ENCODE measurements around the gene PDE11A. TPM values are rescaled to one million over a fixed set of nuclear protein-coding genes. Genes with fewer than 3 reads are reported as not detected.

PDE11A gene
- total and polyA plus RNA-seq, 2 experiments from 2014 or later, result 0.08 to 0.73 TPM

DNA sequence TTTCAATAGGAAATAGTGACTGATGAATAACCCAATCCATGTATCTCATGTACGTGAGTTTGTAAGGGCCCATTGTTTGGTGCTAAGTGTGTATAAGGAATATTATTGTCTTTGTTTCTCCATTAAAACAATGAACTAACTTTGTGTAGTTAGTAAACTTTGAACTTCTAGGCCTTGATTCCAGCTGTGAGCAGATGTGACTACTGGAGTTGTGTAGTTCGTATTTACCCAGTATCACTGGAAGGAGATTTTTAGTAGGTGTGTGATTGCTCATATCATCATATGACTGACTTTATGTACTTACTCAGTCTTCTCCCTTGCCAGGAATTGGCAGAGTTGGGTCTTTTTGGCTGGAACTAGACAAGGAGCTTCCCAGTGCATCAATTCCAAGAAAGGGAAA lies 452.6 kb downstream of the PDE11A start:
- Mint-ChIP-seq H3K4me1 (peaks cover 8% of the 10 kb centered on the region), H3K27ac (no peak overlapping the region), H3K36me3 (ENCODE audit: low read depth) (no peaks in the 10 kb centered on the region), H3K4me3 (no peak overlapping the region), H3K27me3 (ENCODE audit: insufficient read depth, low read depth, poor library complexity) (peaks cover 4% of the 10 kb centered on the region), H3K9me3 (no peaks in the 10 kb centered on the region)
- H3K4me2 ChIP-seq, result no peak overlapping the region
- 0 out of 2 replicates have a peak, but pooled peaks cover 6% of the 10 kb centered on the region for H3K4me1 ChIP-seq (ENCODE audit: insufficient read depth)
- TF ChIP-seq ZNF331 (CRISPR knock-in tag; IDR thresholded peaks at IDR 0.05; ENCODE audit: low read depth), result no peak
- no peak for TF ChIP-seq CREB1 (CRISPR knock-in tag; IDR thresholded peaks at IDR 0.05; ENCODE audit: low read depth)
- TF ChIP-seq, protein P1, sequence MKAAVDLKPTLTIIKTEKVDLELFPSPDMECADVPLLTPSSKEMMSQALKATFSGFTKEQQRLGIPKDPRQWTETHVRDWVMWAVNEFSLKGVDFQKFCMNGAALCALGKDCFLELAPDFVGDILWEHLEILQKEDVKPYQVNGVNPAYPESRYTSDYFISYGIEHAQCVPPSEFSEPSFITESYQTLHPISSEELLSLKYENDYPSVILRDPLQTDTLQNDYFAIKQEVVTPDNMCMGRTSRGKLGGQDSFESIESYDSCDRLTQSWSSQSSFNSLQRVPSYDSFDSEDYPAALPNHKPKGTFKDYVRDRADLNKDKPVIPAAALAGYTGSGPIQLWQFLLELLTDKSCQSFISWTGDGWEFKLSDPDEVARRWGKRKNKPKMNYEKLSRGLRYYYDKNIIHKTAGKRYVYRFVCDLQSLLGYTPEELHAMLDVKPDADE (IDR thresholded peaks at IDR 0.05), result no peak
- no peak for TF ChIP-seq JUNB (IDR thresholded peaks at IDR 0.05; ENCODE audit: unreplicated experiment)
- TF ChIP-seq EZH2 (IDR thresholded peaks at IDR 0.05; ENCODE audit: low read depth, unreplicated experiment), result no peak
- TF ChIP-seq, protein P2, sequence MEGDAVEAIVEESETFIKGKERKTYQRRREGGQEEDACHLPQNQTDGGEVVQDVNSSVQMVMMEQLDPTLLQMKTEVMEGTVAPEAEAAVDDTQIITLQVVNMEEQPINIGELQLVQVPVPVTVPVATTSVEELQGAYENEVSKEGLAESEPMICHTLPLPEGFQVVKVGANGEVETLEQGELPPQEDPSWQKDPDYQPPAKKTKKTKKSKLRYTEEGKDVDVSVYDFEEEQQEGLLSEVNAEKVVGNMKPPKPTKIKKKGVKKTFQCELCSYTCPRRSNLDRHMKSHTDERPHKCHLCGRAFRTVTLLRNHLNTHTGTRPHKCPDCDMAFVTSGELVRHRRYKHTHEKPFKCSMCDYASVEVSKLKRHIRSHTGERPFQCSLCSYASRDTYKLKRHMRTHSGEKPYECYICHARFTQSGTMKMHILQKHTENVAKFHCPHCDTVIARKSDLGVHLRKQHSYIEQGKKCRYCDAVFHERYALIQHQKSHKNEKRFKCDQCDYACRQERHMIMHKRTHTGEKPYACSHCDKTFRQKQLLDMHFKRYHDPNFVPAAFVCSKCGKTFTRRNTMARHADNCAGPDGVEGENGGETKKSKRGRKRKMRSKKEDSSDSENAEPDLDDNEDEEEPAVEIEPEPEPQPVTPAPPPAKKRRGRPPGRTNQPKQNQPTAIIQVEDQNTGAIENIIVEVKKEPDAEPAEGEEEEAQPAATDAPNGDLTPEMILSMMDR (conservative IDR thresholded peaks at IDR 0.05; ENCODE audit: low read depth in 2 of 2), result no peak
- TF ChIP-seq STAT1 (IDR thresholded peaks at IDR 0.05; ENCODE audit: unreplicated experiment), result no peak
- no peak for TF ChIP-seq EZH2phosphoT487 (IDR thresholded peaks at IDR 0.05; ENCODE audit: unreplicated experiment)
- TF ChIP-seq, protein P3, sequence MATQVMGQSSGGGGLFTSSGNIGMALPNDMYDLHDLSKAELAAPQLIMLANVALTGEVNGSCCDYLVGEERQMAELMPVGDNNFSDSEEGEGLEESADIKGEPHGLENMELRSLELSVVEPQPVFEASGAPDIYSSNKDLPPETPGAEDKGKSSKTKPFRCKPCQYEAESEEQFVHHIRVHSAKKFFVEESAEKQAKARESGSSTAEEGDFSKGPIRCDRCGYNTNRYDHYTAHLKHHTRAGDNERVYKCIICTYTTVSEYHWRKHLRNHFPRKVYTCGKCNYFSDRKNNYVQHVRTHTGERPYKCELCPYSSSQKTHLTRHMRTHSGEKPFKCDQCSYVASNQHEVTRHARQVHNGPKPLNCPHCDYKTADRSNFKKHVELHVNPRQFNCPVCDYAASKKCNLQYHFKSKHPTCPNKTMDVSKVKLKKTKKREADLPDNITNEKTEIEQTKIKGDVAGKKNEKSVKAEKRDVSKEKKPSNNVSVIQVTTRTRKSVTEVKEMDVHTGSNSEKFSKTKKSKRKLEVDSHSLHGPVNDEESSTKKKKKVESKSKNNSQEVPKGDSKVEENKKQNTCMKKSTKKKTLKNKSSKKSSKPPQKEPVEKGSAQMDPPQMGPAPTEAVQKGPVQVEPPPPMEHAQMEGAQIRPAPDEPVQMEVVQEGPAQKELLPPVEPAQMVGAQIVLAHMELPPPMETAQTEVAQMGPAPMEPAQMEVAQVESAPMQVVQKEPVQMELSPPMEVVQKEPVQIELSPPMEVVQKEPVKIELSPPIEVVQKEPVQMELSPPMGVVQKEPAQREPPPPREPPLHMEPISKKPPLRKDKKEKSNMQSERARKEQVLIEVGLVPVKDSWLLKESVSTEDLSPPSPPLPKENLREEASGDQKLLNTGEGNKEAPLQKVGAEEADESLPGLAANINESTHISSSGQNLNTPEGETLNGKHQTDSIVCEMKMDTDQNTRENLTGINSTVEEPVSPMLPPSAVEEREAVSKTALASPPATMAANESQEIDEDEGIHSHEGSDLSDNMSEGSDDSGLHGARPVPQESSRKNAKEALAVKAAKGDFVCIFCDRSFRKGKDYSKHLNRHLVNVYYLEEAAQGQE (IDR thresholded peaks at IDR 0.05; ENCODE audit: unreplicated experiment), result no peak
- no peak for TF ChIP-seq NANOG (IDR thresholded peaks at IDR 0.05; ENCODE audit: borderline replicate concordance)
- TF ChIP-seq, protein P4, sequence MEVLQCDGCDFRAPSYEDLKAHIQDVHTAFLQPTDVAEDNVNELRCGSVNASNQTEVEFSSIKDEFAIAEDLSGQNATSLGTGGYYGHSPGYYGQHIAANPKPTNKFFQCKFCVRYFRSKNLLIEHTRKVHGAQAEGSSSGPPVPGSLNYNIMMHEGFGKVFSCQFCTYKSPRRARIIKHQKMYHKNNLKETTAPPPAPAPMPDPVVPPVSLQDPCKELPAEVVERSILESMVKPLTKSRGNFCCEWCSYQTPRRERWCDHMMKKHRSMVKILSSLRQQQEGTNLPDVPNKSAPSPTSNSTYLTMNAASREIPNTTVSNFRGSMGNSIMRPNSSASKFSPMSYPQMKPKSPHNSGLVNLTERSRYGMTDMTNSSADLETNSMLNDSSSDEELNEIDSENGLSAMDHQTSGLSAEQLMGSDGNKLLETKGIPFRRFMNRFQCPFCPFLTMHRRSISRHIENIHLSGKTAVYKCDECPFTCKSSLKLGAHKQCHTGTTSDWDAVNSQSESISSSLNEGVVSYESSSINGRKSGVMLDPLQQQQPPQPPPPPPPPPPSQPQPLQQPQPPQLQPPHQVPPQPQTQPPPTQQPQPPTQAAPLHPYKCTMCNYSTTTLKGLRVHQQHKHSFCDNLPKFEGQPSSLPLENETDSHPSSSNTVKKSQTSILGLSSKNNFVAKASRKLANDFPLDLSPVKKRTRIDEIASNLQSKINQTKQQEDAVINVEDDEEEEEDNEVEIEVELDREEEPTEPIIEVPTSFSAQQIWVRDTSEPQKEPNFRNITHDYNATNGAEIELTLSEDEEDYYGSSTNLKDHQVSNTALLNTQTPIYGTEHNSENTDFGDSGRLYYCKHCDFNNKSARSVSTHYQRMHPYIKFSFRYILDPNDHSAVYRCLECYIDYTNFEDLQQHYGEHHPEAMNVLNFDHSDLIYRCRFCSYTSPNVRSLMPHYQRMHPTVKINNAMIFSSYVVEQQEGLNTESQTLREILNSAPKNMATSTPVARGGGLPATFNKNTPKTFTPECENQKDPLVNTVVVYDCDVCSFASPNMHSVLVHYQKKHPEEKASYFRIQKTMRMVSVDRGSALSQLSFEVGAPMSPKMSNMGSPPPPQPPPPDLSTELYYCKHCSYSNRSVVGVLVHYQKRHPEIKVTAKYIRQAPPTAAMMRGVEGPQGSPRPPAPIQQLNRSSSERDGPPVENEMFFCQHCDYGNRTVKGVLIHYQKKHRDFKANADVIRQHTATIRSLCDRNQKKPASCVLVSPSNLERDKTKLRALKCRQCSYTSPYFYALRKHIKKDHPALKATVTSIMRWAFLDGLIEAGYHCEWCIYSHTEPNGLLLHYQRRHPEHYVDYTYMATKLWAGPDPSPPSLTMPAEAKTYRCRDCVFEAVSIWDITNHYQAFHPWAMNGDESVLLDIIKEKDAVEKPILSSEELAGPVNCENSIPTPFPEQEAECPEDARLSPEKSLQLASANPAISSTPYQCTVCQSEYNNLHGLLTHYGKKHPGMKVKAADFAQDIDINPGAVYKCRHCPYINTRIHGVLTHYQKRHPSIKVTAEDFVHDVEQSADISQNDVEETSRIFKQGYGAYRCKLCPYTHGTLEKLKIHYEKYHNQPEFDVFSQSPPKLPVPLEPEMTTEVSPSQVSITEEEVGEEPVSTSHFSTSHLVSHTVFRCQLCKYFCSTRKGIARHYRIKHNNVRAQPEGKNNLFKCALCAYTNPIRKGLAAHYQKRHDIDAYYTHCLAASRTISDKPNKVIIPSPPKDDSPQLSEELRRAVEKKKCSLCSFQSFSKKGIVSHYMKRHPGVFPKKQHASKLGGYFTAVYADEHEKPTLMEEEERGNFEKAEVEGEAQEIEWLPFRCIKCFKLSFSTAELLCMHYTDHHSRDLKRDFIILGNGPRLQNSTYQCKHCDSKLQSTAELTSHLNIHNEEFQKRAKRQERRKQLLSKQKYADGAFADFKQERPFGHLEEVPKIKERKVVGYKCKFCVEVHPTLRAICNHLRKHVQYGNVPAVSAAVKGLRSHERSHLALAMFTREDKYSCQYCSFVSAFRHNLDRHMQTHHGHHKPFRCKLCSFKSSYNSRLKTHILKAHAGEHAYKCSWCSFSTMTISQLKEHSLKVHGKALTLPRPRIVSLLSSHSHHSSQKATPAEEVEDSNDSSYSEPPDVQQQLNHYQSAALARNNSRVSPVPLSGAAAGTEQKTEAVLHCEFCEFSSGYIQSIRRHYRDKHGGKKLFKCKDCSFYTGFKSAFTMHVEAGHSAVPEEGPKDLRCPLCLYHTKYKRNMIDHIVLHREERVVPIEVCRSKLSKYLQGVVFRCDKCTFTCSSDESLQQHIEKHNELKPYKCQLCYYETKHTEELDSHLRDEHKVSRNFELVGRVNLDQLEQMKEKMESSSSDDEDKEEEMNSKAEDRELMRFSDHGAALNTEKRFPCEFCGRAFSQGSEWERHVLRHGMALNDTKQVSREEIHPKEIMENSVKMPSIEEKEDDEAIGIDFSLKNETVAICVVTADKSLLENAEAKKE (CRISPR knock-in tag; IDR thresholded peaks at IDR 0.05), result no peak
- TF ChIP-seq POLR2AphosphoS5 (IDR thresholded peaks at IDR 0.05; ENCODE audit: low read depth), result no peak
- TF ChIP-seq ZNF114 (CRISPR knock-in tag; IDR thresholded peaks at IDR 0.05), result no peak
- no peaks in the 10 kb centered on the region for H3K27me3 ChIP-seq (ENCODE audit: insufficient read depth)
- no peaks in the 10 kb centered on the region for H3K79me2 ChIP-seq (replicated peaks; ENCODE audit: insufficient read depth)
- no peak overlapping the region; the same call in 1 of the 2 replicates for H2AFZ ChIP-seq
- H4K20me1 ChIP-seq (replicated peaks; ENCODE audit: insufficient read depth), result no peaks in the 10 kb centered on the region
- no peaks in the 10 kb centered on the region for H3F3A ChIP-seq (replicated peaks; ENCODE audit: low read depth)
- ATAC-seq (no peak), DNase-seq (ENCODE audit: low spot score) (no peak)
- H3K4me3 ChIP-seq, result no peak overlapping the region
- no peaks in the 10 kb centered on the region for H3K36me3 ChIP-seq (ENCODE audit: insufficient read depth)
- H3K9me2 ChIP-seq (ENCODE audit: insufficient read depth), result no peaks in the 10 kb centered on the region
- no peak overlapping the region for H3K27ac ChIP-seq (ENCODE audit: low read depth)
